Gastrocnemius medialis (tissue), 4 donors: Measurements from ENCODE around the gene RNASEH2A.

ENCODE experiments used
- POLR2A ChIP-seq, 2 donors: fragments of 450-650 bp; IDR thresholded peaks; one replicate each; pipeline ENCODE4 v1.6.1; 2017; ENCODE audit warnings: antibody characterized with exemption in 2 of 2, mild to moderate bottlenecking in 2 of 2, moderate library complexity in 2 of 2
- TF ChIP-seq, protein P1 (sequence below), 5 experiments: fragments of 450-650 bp in 3 of 5; fragments of 200-600 bp in 2 of 5; sonication (generic) in 2 of 5; IDR thresholded peaks in 4 of 5; conservative IDR thresholded peaks in 1 of 5; 1 replicate in 4 of 5; 2 replicates in 1 of 5; pipeline ENCODE4 v1.5.1; 2016 to 2019; ENCODE audit warnings: antibody characterized with exemption in 5 of 5, mild to moderate bottlenecking in 3 of 5, moderate library complexity in 3 of 5

DNA sequence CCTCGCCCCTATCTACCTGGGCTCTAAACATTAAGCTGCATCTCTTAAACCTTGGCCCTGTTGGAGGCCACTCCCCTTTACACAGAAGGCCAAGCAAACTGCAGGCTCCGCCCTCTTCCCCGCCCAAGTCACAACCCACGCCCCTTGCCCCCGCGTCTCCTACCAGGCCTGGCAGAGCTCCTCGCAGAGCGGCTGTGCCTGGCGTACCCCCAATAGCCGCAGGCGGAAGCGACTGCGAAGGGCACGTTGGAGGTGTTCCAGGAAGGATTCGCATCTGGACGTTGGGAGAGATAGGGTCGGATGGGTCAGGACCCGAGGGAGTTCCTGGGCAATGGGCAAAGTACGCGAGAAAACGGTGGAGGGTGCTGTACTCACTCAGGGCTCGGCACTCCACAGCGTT, 22.1 kb downstream of the RNASEH2A start:
- TF ChIP-seq, protein P1, sequence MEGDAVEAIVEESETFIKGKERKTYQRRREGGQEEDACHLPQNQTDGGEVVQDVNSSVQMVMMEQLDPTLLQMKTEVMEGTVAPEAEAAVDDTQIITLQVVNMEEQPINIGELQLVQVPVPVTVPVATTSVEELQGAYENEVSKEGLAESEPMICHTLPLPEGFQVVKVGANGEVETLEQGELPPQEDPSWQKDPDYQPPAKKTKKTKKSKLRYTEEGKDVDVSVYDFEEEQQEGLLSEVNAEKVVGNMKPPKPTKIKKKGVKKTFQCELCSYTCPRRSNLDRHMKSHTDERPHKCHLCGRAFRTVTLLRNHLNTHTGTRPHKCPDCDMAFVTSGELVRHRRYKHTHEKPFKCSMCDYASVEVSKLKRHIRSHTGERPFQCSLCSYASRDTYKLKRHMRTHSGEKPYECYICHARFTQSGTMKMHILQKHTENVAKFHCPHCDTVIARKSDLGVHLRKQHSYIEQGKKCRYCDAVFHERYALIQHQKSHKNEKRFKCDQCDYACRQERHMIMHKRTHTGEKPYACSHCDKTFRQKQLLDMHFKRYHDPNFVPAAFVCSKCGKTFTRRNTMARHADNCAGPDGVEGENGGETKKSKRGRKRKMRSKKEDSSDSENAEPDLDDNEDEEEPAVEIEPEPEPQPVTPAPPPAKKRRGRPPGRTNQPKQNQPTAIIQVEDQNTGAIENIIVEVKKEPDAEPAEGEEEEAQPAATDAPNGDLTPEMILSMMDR (IDR thresholded peaks at IDR 0.05 in 4 of 5, conservative IDR thresholded peaks at IDR 0.05 in 1 of 5), result no peak
- no peak for TF ChIP-seq POLR2A (IDR thresholded peaks at IDR 0.05)
